GM21737 (cell line): ENCODE results near the gene CA12.
"Not testable (repeated sequence)": the region's sequence is repeated elsewhere in the genome, so short reads cannot be mapped to it uniquely, and the experiment has no call there.

ENCODE experiments used
- ATAC-seq: cut with Tn5 transposase; IDR thresholded peaks from one replicate; pipeline ENCODE4 v1.9.1; 2021; ENCODE audit warnings: mild to moderate bottlenecking, moderate library complexity; ENCODE audit not compliant: unreplicated experiment

Gene CA12

GRCh38 chr15:63339006-63339766 lies 42.5 kb downstream of the CA12 start:
- no peak for ATAC-seq

GRCh38 chr15:63338170-63338569 lies 43.5 kb downstream of the CA12 start:
- ATAC-seq, result no peak

- ATAC-seq, result no peak
Observed at GRCh38 chr15:63337046-63337445, 44.6 kb downstream of the CA12 start.

- ATAC-seq, result no peak
Observed at GRCh38 chr15:63335543-63336240, 46.0 kb downstream of the CA12 start.

- ATAC-seq, result no peak
Observed at GRCh38 chr15:63334821-63335220, 46.8 kb downstream of the CA12 start.

GRCh38 chr15:63332367-63333124 lies 49.1 kb downstream of the CA12 start:
- no peak for ATAC-seq

GRCh38 chr15:63331456-63331855 lies 50.2 kb downstream of the CA12 start:
- ATAC-seq, result no peak

- ATAC-seq, result no peak
Observed at GRCh38 chr15:63330926-63331325, 50.7 kb downstream of the CA12 start.

GRCh38 chr15:63329567-63330350 lies 51.9 kb downstream of the CA12 start:
- ATAC-seq, result no peak

- no peak for ATAC-seq
Observed at GRCh38 chr15:63327648-63328421, 53.8 kb downstream of the CA12 start.

GRCh38 chr15:63324770-63325169 lies 56.9 kb downstream of the CA12 start:
- ATAC-seq, result no peak

- ATAC-seq, result no peak
Observed at GRCh38 chr15:63323798-63324563, 57.7 kb downstream of the CA12 start.

GRCh38 chr15:63322541-63322940 lies 59.1 kb downstream of the CA12 start:
- no peak for ATAC-seq

GRCh38 chr15:63321462-63321861 lies 60.2 kb downstream of the CA12 start:
- no peak for ATAC-seq

GRCh38 chr15:63320981-63321380 lies 60.7 kb downstream of the CA12 start:
- ATAC-seq, result not testable (repeated sequence)

- not testable (repeated sequence) for ATAC-seq
Observed at GRCh38 chr15:63320446-63320845, 61.2 kb downstream of the CA12 start.

- ATAC-seq, result no peak
Observed at GRCh38 chr15:63319065-63319464, 62.6 kb downstream of the CA12 start.

- no peak for ATAC-seq
Observed at GRCh38 chr15:63318344-63318743, 63.3 kb downstream of the CA12 start.

- no peak for ATAC-seq
Observed at GRCh38 chr15:63314409-63314808, 67.2 kb downstream of the CA12 start.
